Muscle of leg (tissue), 11 donors: ENCODE measurements around the gene ZNF655. TPM values are rescaled to one million over a fixed set of nuclear protein-coding genes. Genes with fewer than 3 reads are reported as not detected.
A peak's percentile ranks its signal among the peaks of the same experiment; 100 is the strongest.
"Not testable (repeated sequence)": the region's sequence is repeated elsewhere in the genome, so short reads cannot be mapped to it uniquely, and the experiment has no call there.

Experiments used
- DNase-seq: peaks from one replicate; pipeline ENCODE4 v3.0.0; 2013
- H3K27ac ChIP-seq: one replicate; pipeline ENCODE4 v1.5.1; 2013; ENCODE audit warnings: mild to moderate bottlenecking, low read length, control low read depth
- H3K27me3 ChIP-seq: one replicate; pipeline ENCODE4 v1.6.1; 2013; ENCODE audit warnings: low read length; ENCODE audit not compliant: control insufficient read depth, insufficient read depth
- H3K36me3 ChIP-seq: one replicate; pipeline ENCODE4 v1.6.1; 2013; ENCODE audit warnings: low read length; ENCODE audit not compliant: control insufficient read depth, insufficient read depth
- H3K4me1 ChIP-seq: one replicate; pipeline ENCODE4 v1.6.1; 2013; ENCODE audit warnings: low read length; ENCODE audit not compliant: control insufficient read depth, insufficient read depth
- H3K4me3 ChIP-seq: one replicate; pipeline ENCODE4 v1.5.1; 2013; ENCODE audit warnings: low read length, control low read depth
- H3K9me3 ChIP-seq: replicated peaks from 2 replicates; pipeline ENCODE4 v1.6.1; 2013; ENCODE audit warnings: low read depth, low read length; ENCODE audit not compliant: control insufficient read depth
- WGBS: methylation state at CpG from one replicate; pipeline ENCODE4 v1.1.5; 2013; ENCODE audit warnings: missing lambda C conversion rate; ENCODE audit not compliant: insufficient coverage; 5-methylcytosine and 5-hydroxymethylcytosine counted together
- polyA plus RNA-seq, 8 donors: library from polyadenylated mRNA; unstranded; fragments of 120-200 nt; gene quantifications; one replicate each; pipeline versions ENCODE4 v1.2.1 to v1.2.3, GENCODE V29; 2013; ENCODE audit warnings: inconsistent platforms in 1 of 8, low replicate concordance in 1 of 8; ENCODE audit not compliant: insufficient read length in 8 of 8, insufficient read depth in 1 of 8
- total RNA-seq: library from RNA; stranded (reverse); fragments of 120-200 nt; gene quantifications from one replicate; pipeline ENCODE4 v1.2.4, GENCODE V29; 2013

Gene ZNF655
- total and polyA plus RNA-seq, 9 donors = 32.3 to 51.9 (median 38.7) TPM

GRCh38 chr7:99541212-99541611, 17.2 kb upstream of the ZNF655 start:
- WGBS = 98% methylated on average over 5 of the region's 9 CpGs
- DNase-seq = no peak
- Histone ChIP-seq H3K4me1 (no peaks in the 10 kb centered on the region), H3K27me3 (no peaks in the 10 kb centered on the region), H3K36me3 (no peaks in the 10 kb centered on the region), H3K27ac (no peak overlapping the region), H3K9me3 (peaks cover 55% of the 10 kb centered on the region), H3K4me3 (no peak overlapping the region)

- peaks cover 58% of the 10 kb centered on the region for H3K9me3 ChIP-seq
Measured at GRCh38 chr7:99543081-99543671, 15.3 kb upstream of the ZNF655 start.

GRCh38 chr7:99543916-99544315, 14.5 kb upstream of the ZNF655 start:
- peaks cover 7% of the 10 kb centered on the region for H3K36me3 ChIP-seq
- peaks cover 58% of the 10 kb centered on the region for H3K9me3 ChIP-seq
- WGBS = 98% methylated on average over 4 of the region's 6 CpGs
- H3K4me1 ChIP-seq = no peaks in the 10 kb centered on the region
- H3K27me3 ChIP-seq = no peaks in the 10 kb centered on the region
- H3K27ac ChIP-seq = no peak overlapping the region
- no peak overlapping the region for H3K4me3 ChIP-seq
- DNase-seq = no peak

More at GRCh38 chr7:99543081-99543671, 15.3 kb upstream of the ZNF655 start:
- Histone ChIP-seq H3K4me1 (no peaks in the 10 kb centered on the region), H3K36me3 (peaks cover 5% of the 10 kb centered on the region), H3K4me3 (no peak overlapping the region), H3K27me3 (no peaks in the 10 kb centered on the region), H3K27ac (no peak overlapping the region)
- WGBS = 94% methylated on average over 34 of the region's 34 CpGs
- DNase-seq = no peak

GRCh38 chr7:99545308-99545707, 13.1 kb upstream of the ZNF655 start:
- H3K9me3 ChIP-seq = peaks cover 50% of the 10 kb centered on the region

GRCh38 chr7:99549545-99549944, 8.9 kb upstream of the ZNF655 start:
- H3K27me3 ChIP-seq = not testable (repeated sequence)

More at GRCh38 chr7:99545308-99545707, 13.1 kb upstream of the ZNF655 start:
- not testable (repeated sequence) for H3K27ac ChIP-seq, H3K36me3 ChIP-seq, H3K27me3 ChIP-seq, H3K4me3 ChIP-seq, H3K4me1 ChIP-seq, DNase-seq
- WGBS = 100% methylated on average over 3 of the region's 5 CpGs

GRCh38 chr7:99551334-99551733, 7.1 kb upstream of the ZNF655 start:
- Histone ChIP-seq H3K4me3 (peak overlapping the region; percentile 77), H3K4me1 (peaks cover 5% of the 10 kb centered on the region), H3K27me3 (no peaks in the 10 kb centered on the region), H3K36me3 (peaks cover 28% of the 10 kb centered on the region), H3K9me3 (peaks cover 13% of the 10 kb centered on the region), H3K27ac (peak overlapping the region; percentile 79)
- 4% methylated on average over 5 of the region's 15 CpGs for WGBS
- DNase-seq = no peak

More at GRCh38 chr7:99549545-99549944, 8.9 kb upstream of the ZNF655 start:
- not testable (repeated sequence) for H3K4me3 ChIP-seq, H3K27ac ChIP-seq, H3K4me1 ChIP-seq, DNase-seq
- WGBS = no CpG with 5 or more reads among the region's 2 CpGs
- peaks cover 18% of the 10 kb centered on the region for H3K9me3 ChIP-seq
- H3K36me3 ChIP-seq = peaks cover 19% of the 10 kb centered on the region

GRCh38 chr7:99551767-99552463, 6.5 kb upstream of the ZNF655 start, which contains the start of gene FAM200A:
FAM200A (minus strand) TSS chr7:99552114; CDS start chr7:99548407, 3,707 bp downstream.
- peaks cover 10% of the 10 kb centered on the region for H3K9me3 ChIP-seq
- no peaks in the 10 kb centered on the region for H3K27me3 ChIP-seq
- peak; percentile 98 for DNase-seq
- H3K36me3 ChIP-seq = peaks cover 29% of the 10 kb centered on the region
- H3K4me3 ChIP-seq = peak within 1 kb of the TSS; percentile 77
- H3K27ac ChIP-seq = peak within 1 kb of the TSS; percentile 79
- 0% methylated on average over 21 of the region's 37 CpGs for WGBS
- H3K4me1 ChIP-seq = peaks cover 5% of the 10 kb centered on the region

- no peaks in the 10 kb centered on the region for H3K27me3 ChIP-seq
Measured at GRCh38 chr7:99553039-99553438, 5.4 kb upstream of the ZNF655 start.

GRCh38 chr7:99554939-99555338, 3.5 kb upstream of the ZNF655 start:
- Histone ChIP-seq H3K27ac (no peak overlapping the region), H3K4me3 (no peak overlapping the region), H3K36me3 (peaks cover 25% of the 10 kb centered on the region), H3K27me3 (no peaks in the 10 kb centered on the region), H3K4me1 (peaks cover 16% of the 10 kb centered on the region), H3K9me3 (peaks cover 2% of the 10 kb centered on the region)
- no peak for DNase-seq
- no CpG with 5 or more reads among the region's 2 CpGs for whole genome bisulfite sequencing

More at GRCh38 chr7:99553039-99553438, 5.4 kb upstream of the ZNF655 start:
- H3K9me3 ChIP-seq = peaks cover 7% of the 10 kb centered on the region
- H3K4me3 ChIP-seq = no peak overlapping the region
- 89% methylated on average over 2 of the region's 4 CpGs for WGBS
- peaks cover 11% of the 10 kb centered on the region for H3K4me1 ChIP-seq
- no peak overlapping the region for H3K27ac ChIP-seq
- H3K36me3 ChIP-seq = peaks cover 29% of the 10 kb centered on the region
- no peak for DNase-seq

- no CpG with 5 or more reads among the region's 4 CpGs for WGBS
- H3K9me3 ChIP-seq = no peaks in the 10 kb centered on the region
- DNase-seq = no peak
- peaks cover 43% of the 10 kb centered on the region for H3K36me3 ChIP-seq
- H3K4me3 ChIP-seq = peak overlapping the region; percentile 74
- peaks cover 15% of the 10 kb centered on the region for H3K4me1 ChIP-seq
- H3K27ac ChIP-seq = no peak overlapping the region
- no peaks in the 10 kb centered on the region for H3K27me3 ChIP-seq
Measured at GRCh38 chr7:99557196-99557607, 1.2 kb upstream of the ZNF655 start.
